Measurements from ENCODE around the gene PPP3R1.

DNA sequence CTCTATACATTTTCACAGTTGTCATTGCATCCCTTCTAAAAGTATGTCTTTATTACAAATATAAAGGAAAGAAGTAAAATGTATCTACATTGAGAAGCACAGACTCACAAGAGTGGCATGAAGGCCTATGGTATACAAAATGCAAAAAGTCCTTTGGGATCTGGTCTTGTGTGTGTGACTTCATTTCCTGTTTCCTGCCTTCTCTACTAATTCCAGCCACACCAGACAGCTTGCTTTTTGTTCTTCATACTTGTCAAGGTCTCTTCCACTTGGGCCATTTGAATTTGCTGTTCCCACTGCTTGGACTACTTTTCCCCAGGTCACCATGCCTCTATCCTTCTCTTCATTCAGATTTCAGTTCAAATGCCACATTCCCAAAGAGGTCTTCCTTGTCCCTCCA is 101.3 kb downstream of the PPP3R1 start:
- TF ChIP-seq, protein P1, sequence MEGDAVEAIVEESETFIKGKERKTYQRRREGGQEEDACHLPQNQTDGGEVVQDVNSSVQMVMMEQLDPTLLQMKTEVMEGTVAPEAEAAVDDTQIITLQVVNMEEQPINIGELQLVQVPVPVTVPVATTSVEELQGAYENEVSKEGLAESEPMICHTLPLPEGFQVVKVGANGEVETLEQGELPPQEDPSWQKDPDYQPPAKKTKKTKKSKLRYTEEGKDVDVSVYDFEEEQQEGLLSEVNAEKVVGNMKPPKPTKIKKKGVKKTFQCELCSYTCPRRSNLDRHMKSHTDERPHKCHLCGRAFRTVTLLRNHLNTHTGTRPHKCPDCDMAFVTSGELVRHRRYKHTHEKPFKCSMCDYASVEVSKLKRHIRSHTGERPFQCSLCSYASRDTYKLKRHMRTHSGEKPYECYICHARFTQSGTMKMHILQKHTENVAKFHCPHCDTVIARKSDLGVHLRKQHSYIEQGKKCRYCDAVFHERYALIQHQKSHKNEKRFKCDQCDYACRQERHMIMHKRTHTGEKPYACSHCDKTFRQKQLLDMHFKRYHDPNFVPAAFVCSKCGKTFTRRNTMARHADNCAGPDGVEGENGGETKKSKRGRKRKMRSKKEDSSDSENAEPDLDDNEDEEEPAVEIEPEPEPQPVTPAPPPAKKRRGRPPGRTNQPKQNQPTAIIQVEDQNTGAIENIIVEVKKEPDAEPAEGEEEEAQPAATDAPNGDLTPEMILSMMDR (IDR thresholded peaks at IDR 0.05): no peak
- TF ChIP-seq POLR2A (IDR thresholded peaks at IDR 0.05): no peak
